GM19397 (cell line): ENCODE data around the gene PDE4D.
"Not testable (repeated sequence)": the region's sequence is repeated elsewhere in the genome, so short reads cannot be mapped to it uniquely, and the experiment has no call there.

Source experiments
- ATAC-seq: cut with Tn5 transposase; IDR thresholded peaks from one replicate; pipeline ENCODE4 v1.9.1; 2021; ENCODE audit warnings: mild to moderate bottlenecking, moderate library complexity; ENCODE audit not compliant: unreplicated experiment

The PDE4D gene

DNA sequence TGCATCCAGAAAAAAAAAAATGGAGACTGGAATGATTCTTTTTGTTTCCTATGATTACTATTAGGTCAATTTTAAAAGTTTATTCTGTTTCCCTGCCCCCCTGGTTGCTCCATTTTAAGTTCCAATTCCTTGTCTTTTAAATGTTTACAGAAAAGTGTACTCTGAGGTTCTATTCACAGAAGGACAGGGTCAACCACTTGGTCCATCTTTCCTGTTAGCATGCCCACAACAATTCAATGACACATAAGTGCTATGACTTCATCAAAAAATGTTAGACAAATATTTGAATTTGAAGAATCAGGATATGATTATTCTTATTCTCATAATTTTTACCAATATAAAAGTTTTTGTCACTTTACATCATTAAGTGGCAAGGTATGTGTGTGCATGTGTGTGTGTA lies 123.7 kb downstream of the PDE4D start:
- ATAC-seq: no peak

DNA sequence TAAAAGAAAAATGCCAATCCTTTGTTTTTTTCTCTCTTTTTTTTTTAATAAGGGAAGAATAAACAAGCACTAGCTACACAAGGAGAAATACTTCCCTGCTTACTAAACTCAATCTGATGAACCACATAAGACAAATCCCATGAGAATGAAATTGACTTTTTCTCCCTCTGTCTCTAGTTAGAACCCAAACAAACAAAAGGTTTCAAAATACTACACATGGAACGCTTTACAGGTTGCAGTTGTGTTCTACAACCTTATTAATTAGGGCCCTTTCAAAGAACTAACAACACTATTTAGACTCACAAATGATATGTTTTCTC lies 124.5 kb downstream of the PDE4D start:
- ATAC-seq: no peak

GRCh38 chr5:59768152-59769040 lies 125.1 kb downstream of the PDE4D start:
- peak; percentile 66 for ATAC-seq

DNA sequence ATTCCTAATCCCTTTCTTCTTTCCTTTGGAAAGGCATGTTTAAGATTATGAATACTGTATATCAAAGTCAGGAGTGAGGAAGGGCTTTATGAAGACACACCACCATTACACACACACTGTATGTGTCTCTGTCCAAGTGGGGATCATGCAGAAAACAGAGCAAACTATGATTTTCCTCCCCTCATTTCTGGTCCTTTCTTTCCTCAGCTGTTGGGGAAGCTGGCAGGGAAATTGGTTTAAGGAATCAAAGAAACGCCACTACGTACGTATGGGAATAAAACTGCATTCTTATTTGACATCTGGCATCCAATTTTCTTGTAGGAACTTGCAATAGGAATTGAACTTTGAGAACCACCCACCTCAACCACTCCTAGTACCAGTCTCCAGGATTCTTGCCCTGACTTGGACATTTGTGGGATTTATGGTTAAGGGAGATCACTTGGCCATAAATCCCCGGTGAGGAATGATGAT lies 125.8 kb downstream of the PDE4D start:
- ATAC-seq: no peak

- ATAC-seq: no peak
Measured at GRCh38 chr5:59767211-59767605, 126.3 kb downstream of the PDE4D start.

DNA sequence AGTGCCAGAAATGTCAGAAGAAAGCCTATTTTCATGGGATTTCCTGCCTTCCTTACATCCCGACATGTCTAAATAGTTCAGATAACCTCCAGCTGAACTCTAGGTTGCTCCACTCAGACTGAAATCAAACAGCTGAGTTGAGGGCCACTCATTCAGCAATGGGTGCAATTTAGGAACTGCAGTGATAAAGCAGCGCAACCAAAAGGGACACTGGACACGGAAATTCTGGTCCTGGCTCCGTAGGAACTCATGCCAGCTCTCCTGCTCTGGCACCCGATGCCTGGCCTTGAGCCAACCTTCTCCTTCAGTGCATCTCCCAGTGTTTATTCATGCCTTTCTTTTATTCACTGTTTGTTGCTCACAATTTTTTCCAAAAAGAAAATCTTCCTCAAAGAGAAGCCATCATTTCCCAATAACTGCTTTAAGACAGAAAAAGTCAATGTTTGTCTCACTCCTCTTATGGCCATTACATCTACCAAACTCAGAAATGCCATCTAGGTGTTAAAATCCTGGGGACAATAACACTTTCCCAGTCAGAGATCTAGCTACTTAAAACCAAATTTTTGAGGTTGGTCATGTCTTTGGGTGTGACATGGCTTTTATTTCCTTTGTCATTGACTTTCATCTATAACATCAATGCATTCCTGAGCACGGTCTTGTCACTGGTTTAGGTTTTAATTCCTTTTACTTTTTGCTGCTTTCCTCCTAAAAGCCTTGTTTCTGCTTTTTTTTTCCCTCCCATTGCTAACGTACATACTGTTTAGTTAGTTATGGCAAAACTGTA lies 126.9 kb downstream of the PDE4D start:
- no peak for ATAC-seq

DNA sequence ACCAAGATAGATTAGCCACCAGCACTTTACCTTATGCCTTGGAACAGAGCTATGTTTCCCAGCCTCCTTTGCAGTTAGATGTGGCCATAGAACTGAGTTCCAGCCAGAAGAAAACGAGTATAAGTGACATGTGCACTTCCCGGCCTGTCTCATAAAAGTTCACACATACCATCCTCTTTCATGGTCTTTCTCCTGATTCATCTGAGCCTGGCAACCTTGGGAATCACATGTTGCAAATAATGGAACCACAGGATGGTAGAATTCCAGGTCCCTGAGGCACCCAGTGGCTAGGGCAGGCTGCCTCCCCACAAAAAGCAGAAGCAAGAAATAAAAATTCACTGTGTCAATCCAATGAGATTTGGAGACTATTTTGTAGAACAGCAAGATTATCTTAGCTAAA lies 128.1 kb downstream of the PDE4D start:
- ATAC-seq: no peak

- ATAC-seq: no peak
Measured at GRCh38 chr5:59764361-59764760, 129.2 kb downstream of the PDE4D start.

DNA sequence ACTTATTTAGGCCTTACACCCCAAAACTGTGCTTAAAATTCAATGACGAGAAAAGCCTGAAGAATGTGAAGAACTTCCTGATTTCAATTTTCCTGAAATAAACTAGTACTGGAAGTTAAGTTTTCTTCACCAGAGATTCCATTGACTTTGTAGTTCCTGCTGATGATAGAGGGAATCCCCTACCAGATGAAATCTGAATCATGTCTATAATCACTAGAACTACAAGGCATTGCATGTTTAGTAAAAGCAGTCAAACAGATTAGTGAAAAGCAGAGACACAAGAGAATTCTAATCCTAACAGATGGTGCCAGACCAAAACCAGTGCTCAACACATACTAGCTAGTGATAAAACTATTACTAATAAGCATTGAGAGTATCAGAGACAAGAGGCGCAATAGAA lies 130.0 kb downstream of the PDE4D start:
- no peak for ATAC-seq

- not testable (repeated sequence) for ATAC-seq
Measured at GRCh38 chr5:59762232-59762631, 131.3 kb downstream of the PDE4D start.

DNA sequence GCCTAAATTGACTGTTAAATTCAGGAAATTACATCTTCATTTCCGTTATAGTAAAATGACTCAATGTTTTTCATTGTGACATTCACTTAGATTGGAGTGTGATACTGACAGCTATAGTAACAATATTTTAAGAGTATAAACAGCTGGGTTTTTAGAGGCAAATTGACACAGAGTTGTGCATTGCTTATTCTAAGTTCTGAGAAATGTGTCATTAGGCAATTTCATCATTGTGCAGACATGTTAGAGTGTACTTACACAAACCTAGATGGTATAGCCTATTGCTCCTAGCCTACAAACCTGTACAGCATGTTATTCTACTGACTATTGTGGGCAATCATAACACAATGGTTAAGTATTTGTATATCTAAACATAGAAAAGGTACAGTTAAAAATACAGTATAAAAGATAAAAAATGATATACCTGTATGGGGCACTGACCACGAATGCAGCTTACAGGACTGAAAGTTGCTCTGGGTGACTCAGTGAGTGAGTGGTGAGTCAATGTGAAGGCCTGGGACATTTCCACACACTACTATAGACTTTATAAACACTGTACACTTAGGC lies 132.7 kb downstream of the PDE4D start:
- ATAC-seq: no peak

DNA sequence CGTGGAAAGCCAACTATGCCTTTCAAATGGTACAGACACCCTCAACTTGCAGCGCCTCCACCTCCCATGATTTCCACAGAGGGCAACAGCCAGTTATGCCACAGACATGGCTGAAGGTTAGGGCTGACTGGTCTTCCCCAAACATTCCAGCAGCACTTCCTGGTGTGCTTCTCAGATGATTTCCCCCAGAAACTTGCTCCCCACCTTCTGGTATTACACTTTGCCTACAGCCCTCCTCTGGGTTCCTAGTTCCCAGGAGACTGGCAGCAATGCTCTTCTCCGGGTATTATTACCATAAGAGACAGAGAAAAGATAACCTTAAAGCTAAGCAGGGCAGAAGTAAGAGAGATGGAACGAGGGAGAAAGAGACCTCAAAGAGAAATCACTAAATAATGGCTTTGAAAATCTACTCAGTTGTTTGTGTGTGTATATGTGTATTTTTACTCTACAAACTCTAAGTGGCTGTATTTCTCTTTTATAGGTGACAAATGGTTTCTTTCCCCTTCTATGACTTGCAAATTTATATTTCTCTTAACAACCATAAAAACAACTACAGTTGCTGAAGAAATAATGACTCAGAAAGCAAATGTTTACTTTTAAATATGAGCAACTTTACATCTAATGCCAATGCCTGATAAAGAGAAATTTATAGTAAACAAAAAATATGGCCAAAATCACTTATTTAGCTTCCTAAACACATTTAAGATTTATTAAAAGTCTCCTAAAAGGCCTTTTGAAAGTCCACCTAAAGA lies 133.8 kb downstream of the PDE4D start:
- ATAC-seq: no peak

GRCh38 chr5:59758566-59758965 lies 135.0 kb downstream of the PDE4D start:
- no peak for ATAC-seq

- ATAC-seq: no peak
Measured at GRCh38 chr5:59757442-59757841, 136.1 kb downstream of the PDE4D start.

GRCh38 chr5:59756373-59757035 lies 137.0 kb downstream of the PDE4D start:
- no peak for ATAC-seq

DNA sequence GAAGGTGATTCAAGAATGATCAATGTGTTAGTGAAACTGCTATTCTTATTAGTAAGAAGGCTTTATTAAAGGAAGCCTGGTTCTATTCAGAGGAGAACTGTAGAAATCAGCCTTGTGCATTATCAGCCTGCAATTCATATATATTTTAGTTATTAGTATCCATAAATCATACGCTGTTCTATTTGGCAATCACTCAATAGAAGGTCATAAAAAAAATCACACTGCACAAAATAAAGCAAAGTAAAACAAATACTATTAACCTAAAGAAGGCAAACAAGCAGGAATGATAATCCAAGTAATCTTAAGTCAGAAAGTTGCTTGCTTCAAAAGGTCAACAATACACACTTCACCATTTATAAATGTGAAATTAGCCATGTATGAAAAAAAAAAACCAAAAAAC lies 138.1 kb downstream of the PDE4D start:
- no peak for ATAC-seq

DNA sequence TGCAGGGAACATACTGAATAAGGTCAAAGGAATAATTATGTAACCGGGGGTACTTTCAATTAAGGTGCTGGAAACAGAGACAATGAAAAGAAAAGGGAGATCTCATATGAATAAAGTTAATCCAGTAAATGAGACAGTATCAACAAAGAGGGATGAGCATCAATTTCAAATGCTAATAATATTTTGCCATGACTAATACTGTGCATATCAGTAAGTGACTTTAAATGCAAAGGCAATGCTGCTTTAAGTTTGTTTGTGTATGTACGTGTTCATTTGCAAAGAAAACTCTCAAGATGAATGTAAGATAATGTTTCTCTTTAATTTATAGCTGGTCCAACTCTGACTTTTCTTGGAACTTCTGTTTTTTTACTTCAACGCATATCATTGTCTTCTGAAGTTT lies 139.9 kb downstream of the PDE4D start:
- no peak for ATAC-seq

GRCh38 chr5:59749782-59750520 lies 143.6 kb downstream of the PDE4D start:
- no peak for ATAC-seq

DNA sequence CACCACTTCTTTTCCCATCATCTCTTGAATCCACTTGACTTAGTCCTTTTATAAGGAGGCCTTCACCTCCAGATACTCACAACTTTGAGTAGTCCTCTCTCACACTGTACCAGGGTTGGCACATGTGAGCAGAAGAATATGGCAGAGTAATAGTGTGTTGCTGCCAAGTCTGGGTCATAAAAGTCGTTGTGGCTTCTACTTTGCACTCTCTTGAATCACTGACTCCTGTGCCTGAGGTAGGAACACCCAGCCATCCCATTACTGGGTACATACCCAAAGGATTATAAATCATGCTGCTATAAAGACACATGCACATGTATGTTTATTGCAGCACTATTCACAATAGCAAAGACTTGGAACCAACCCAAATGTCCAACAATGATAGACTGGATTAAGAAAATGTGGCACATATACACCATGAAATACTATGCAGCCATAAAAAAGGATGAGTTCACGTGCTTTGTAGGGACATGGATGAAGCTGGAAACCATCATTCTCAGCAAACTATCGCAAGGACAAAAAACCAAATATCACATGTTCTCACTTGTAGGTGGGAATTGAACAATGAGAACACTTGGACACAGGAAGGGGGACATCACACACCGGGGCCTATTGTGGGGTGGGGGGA lies 145.4 kb downstream of the PDE4D start:
- not testable (repeated sequence) for ATAC-seq
